GM12878 (cell line): ENCODE results near the gene PCCA. TPM values are rescaled to one million over a fixed set of nuclear protein-coding genes. Genes with fewer than 3 reads are reported as not detected.
A peak's percentile ranks its signal among the peaks of the same experiment; 100 is the strongest.

Experiments
- ATAC-seq: fragments of 200-7000 bp; cut with Tn5 transposase; 3 replicates; pipeline ENCODE4 v1.9.1; 2020; ENCODE audit warnings: mild to moderate bottlenecking, moderate library complexity
- BruUV-seq: library from RNA; stranded (reverse); fragments of 400-500 nt; replicated peaks from 2 replicates; lab custom pipeline; 2021; lab: Mats Ljungman, UMichigan
- CTCF ChIA-PET: fragments of 300-600 bp; sonication (Branson Sonifier 250); formaldehyde crosslinking; extraction: SDS; loops from one replicate; lab custom pipeline; 2021; ENCODE audit warnings: inconsistent platforms; lab: Yijun Ruan, JAX
- POLR2A ChIA-PET: fragments of 350-600 bp; formaldehyde crosslinking; extraction: SDS; loops from one replicate; lab custom pipeline; 2021; ENCODE audit warnings: inconsistent platforms; lab: Charles Lee
- RAD21 ChIA-PET: fragments of 300-600 bp; sonication (Branson Sonifier 250); formaldehyde crosslinking; loops from one replicate; lab custom pipeline; 2023; ENCODE audit warnings: antibody characterized with exemption; ENCODE audit not compliant: unreplicated experiment; lab: Charles Lee
- SMC1A ChIA-PET: fragments of 300-600 bp; sonication (Branson Sonifier 250); formaldehyde crosslinking; loops from one replicate; lab custom pipeline; 2023; ENCODE audit not compliant: unreplicated experiment, uncharacterized antibody; lab: Charles Lee
- DNase-seq: peaks from one replicate; pipeline ENCODE4 v3.0.0-alpha.2; 2011; ENCODE audit warnings: low read depth, low spot score
- FAIRE-seq: peaks from 3 replicates; lab custom pipeline; 2011; peaks lifted over from hg19 to GRCh38; lab: Jason Lieb, UNC
- H2AFZ ChIP-seq: 2 replicates; pipeline ENCODE4 v1.6.0; 2011; ENCODE audit warnings: low read depth, low read length, control low read depth; ENCODE audit not compliant: control insufficient read depth
- H3K27ac ChIP-seq: 2 replicates; pipeline ENCODE4 v1.5.1; 2011; ENCODE audit warnings: control low read depth; ENCODE audit not compliant: control insufficient read depth, insufficient read depth
- H3K27me3 ChIP-seq, 2 experiments: replicated peaks in 1 of 2; 2 replicates each; pipeline versions ENCODE4 v1.6.0 to v1.6.1; 2011; ENCODE audit warnings: low read length in 1 of 2; ENCODE audit not compliant: control insufficient read depth in 2 of 2, insufficient read depth in 2 of 2
- H3K36me3 ChIP-seq, 2 experiments: 2 replicates each; pipeline ENCODE4 v1.5.1; 2011; ENCODE audit warnings: low read length in 1 of 2; ENCODE audit not compliant: control insufficient read depth in 2 of 2, insufficient read depth in 2 of 2
- H3K4me1 ChIP-seq: 2 replicates; pipeline ENCODE4 v1.6.1; 2011; ENCODE audit warnings: mild to moderate bottlenecking, low read length, moderate library complexity, mixed read lengths; ENCODE audit not compliant: control insufficient read depth, insufficient read depth
- H3K4me2 ChIP-seq: 2 replicates; pipeline ENCODE4 v1.6.0; 2011; ENCODE audit warnings: control low read depth; ENCODE audit not compliant: control insufficient read depth, insufficient read depth
- H3K4me3 ChIP-seq: fragments of 200-600 bp; sonication (generic); 2 replicates; pipeline ENCODE4 v1.5.1; 2016
- H3K79me2 ChIP-seq: 2 replicates; pipeline ENCODE4 v1.6.0; 2011; ENCODE audit warnings: low read length; ENCODE audit not compliant: control insufficient read depth, insufficient read depth
- H3K9ac ChIP-seq: 2 replicates; pipeline ENCODE4 v1.8.0; 2011; ENCODE audit warnings: low read length, control low read depth, mixed read lengths; ENCODE audit not compliant: control insufficient read depth, insufficient read depth
- H3K9me3 ChIP-seq: replicated peaks from 3 replicates; pipeline ENCODE4 v1.5.1; 2011; ENCODE audit warnings: mild to moderate bottlenecking, low read length; ENCODE audit not compliant: control insufficient read depth, insufficient read depth
- H4K20me1 ChIP-seq: 2 replicates; pipeline ENCODE4 v1.6.0; 2011; ENCODE audit not compliant: control insufficient read depth, insufficient read depth
- CBX3 ChIP-seq: fragments of 200-600 bp; sonication (generic); IDR thresholded peaks from 2 replicates; pipeline ENCODE4 v1.6.1; 2016; ENCODE audit warnings: low read depth, borderline replicate concordance
- CREM ChIP-seq: IDR thresholded peaks from 2 replicates; pipeline ENCODE4 v1.6.1; 2014; ENCODE audit warnings: antibody characterized with exemption, low read depth
- ESRRA ChIP-seq: IDR thresholded peaks from 2 replicates; pipeline ENCODE4 v1.6.1; 2012; ENCODE audit warnings: mild to moderate bottlenecking, low read length, improper control_type of control experiment
- FOXK2 ChIP-seq: fragments of 450-650 bp; IDR thresholded peaks from 2 replicates; pipeline ENCODE4 v1.6.1; 2017; ENCODE audit warnings: mild to moderate bottlenecking, moderate library complexity
- NR2F1 ChIP-seq: fragments of 450-650 bp; conservative IDR thresholded peaks from 2 replicates; pipeline ENCODE4 v1.6.1; 2017; ENCODE audit warnings: mild to moderate bottlenecking
- PAX5 ChIP-seq: IDR thresholded peaks from 2 replicates; pipeline ENCODE4 v1.6.1; 2011; ENCODE audit warnings: low read depth, low read length, borderline replicate concordance
- POU2F2 ChIP-seq: IDR thresholded peaks from 3 replicates; pipeline ENCODE4 v1.6.1; 2011; ENCODE audit warnings: low read depth, mild to moderate bottlenecking, low read length, borderline replicate concordance
- RELB ChIP-seq: fragments of 450-650 bp; IDR thresholded peaks from 2 replicates; pipeline ENCODE4 v1.6.1; 2017; ENCODE audit warnings: low read depth, mild to moderate bottlenecking, moderate library complexity
- SPI1 ChIP-seq: IDR thresholded peaks from 2 replicates; pipeline ENCODE4 v1.6.1; 2011; ENCODE audit warnings: low read depth, mild to moderate bottlenecking, low read length, moderate library complexity, borderline replicate concordance; ENCODE audit not compliant: insufficient read depth
- STAT3 ChIP-seq: IDR thresholded peaks from 2 replicates; pipeline ENCODE4 v1.6.1; 2011; ENCODE audit warnings: low read depth, low read length, improper control_type of control experiment
- ZBTB33 ChIP-seq: fragments of 450-650 bp; IDR thresholded peaks from 2 replicates; pipeline ENCODE4 v1.6.1; 2017; ENCODE audit warnings: mild to moderate bottlenecking
- WGBS: methylation state at CpG from one replicate; pipeline ENCODE4 v1.1.6; 2016; ENCODE audit warnings: low lambda C conversion rate; ENCODE audit not compliant: insufficient replicate concordance, insufficient coverage; ENCODE audit errors: missing lambda C conversion rate; 5-methylcytosine and 5-hydroxymethylcytosine counted together
- in situ Hi-C: fragments of 300-500 bp; cut with MboI; formaldehyde crosslinking; loops from 9 replicates; pipeline ENCODE4 v1.14.3; 2018; ENCODE audit warnings: mixed read lengths
- intact Hi-C: fragments of 100-400 bp; cut with micrococcal nuclease; formaldehyde crosslinking; loops from one replicate; pipeline ENCODE4 v1.14.2; 2022; ENCODE audit not compliant: unreplicated experiment
- polyA plus RNA-seq, 11 experiments: library from polyadenylated mRNA; depleted of rRNA in 4 of 11; unstranded in 6 of 11; stranded (reverse) in 5 of 11; fragments of >200 nt; fragmentation: Nextera tagmentation in 4 of 11; fragmentation: Illumina TruSeq in 1 of 11; extraction: Ambion mirVana in 4 of 11; extraction: Trizol in 1 of 11; gene quantifications; 1 replicate in 1 of 11; 2 replicates in 10 of 11; pipeline versions ENCODE4 v1.2.1 to v1.2.3, GENCODE V29; 2011 to 2016; ENCODE audit warnings: inconsistent platforms in 2 of 11, missing spikeins in 2 of 11, low read depth in 1 of 11
- total RNA-seq, 4 experiments: library from RNA; depleted of rRNA in 3 of 4; stranded (reverse); fragments of >200 nt in 3 of 4; fragmentation: Illumina TruSeq in 1 of 4; extraction: Trizol in 1 of 4; gene quantifications; 2 replicates each; pipeline versions ENCODE4 v1.2.1 to v1.2.3, GENCODE V29; 2013 to 2021

Gene PCCA
- total and polyA plus RNA-seq, 10 of the 15 experiments (the other 5 are each of a cell fraction or from before 2014, with no cell fraction given): 5.9 to 18.2 (median 12.4) TPM

GRCh38 chr13:100254002-100254401 lies 165.1 kb downstream of the PCCA start:
- no peak overlapping the region for H3K27ac ChIP-seq
- FAIRE-seq (no peak), DNase-seq (no peak), ATAC-seq (no peak)
- H3K4me2 ChIP-seq: no peak overlapping the region
- in situ Hi-C loops (no loop called here), intact Hi-C loops (no loop called here)
- peak; percentile 81; the same call in 1 of the 2 replicates for TF ChIP-seq ZBTB33
- no peak for TF ChIP-seq FOXK2
- no TSS peak for BruUV-seq
- no peaks in the 10 kb centered on the region for H3K4me1 ChIP-seq
- ChIA-PET RAD21 (no interaction called here), SMC1A (interaction anchor here (1.0 kb wide), 1 partner anchor 52 kb away, joined by 4 read pairs; no protein-coding TSS in a partner anchor), CTCF (interaction anchor here (1.4 kb wide), 1 partner anchor 18 kb away, joined by 3 read pairs; no protein-coding TSS in a partner anchor), POLR2A (interaction anchor here (0.7 kb wide), 1 partner anchor 280 kb away, joined by 3 read pairs; no protein-coding TSS in a partner anchor)
- H3K27me3 ChIP-seq: no peaks in the 10 kb centered on the region
- WGBS: 77% methylated on average over 7 of the region's 7 CpGs
- no peaks in the 10 kb centered on the region; the same call in 2 of the 3 replicates for H3K9me3 ChIP-seq
- no peaks in the 10 kb centered on the region for H3K36me3 ChIP-seq
- H2AFZ ChIP-seq: no peak overlapping the region
- H3K9ac ChIP-seq: no peak overlapping the region
- no peaks in the 10 kb centered on the region for H4K20me1 ChIP-seq
- H3K4me3 ChIP-seq: no peak overlapping the region
- H3K79me2 ChIP-seq: no peaks in the 10 kb centered on the region

GRCh38 chr13:100262404-100262803 lies 173.5 kb downstream of the PCCA start:
- Histone ChIP-seq H3K27ac (no peak overlapping the region), H4K20me1 (no peaks in the 10 kb centered on the region), H2AFZ (no peak overlapping the region), H3K36me3 (no peaks in the 10 kb centered on the region), H3K4me1 (no peaks in the 10 kb centered on the region), H3K9ac (no peak overlapping the region), H3K79me2 (no peaks in the 10 kb centered on the region), H3K4me2 (no peak overlapping the region), H3K27me3 (no peaks in the 10 kb centered on the region), H3K4me3 (no peak overlapping the region), H3K9me3 (no peaks in the 10 kb centered on the region)
- SMC1A ChIA-PET: no interaction called here
- no peak for DNase-seq
- CTCF ChIA-PET: no interaction called here
- intact Hi-C loops: no loop called here
- FAIRE-seq: no peak
- BruUV-seq: no TSS peak
- WGBS: 100% methylated on average over 3 of the region's 3 CpGs
- RAD21 ChIA-PET: no interaction called here
- POLR2A ChIA-PET: no interaction called here
- in situ Hi-C loops: no loop called here
- ATAC-seq: no peak
- TF ChIP-seq NR2F1 (no peak), CBX3 (no peak), POU2F2 (no peak), SPI1 (no peak), CREM (no peak), STAT3 (no peak), ESRRA (no peak), RELB (no peak), PAX5 (no peak)
